Measurements from ENCODE around the gene SLC10A7. TPM values are rescaled to one million over a fixed set of nuclear protein-coding genes. Genes with fewer than 3 reads are reported as not detected.

Gene SLC10A7
- total RNA-seq, 1 donor = 20.3 TPM

DNA sequence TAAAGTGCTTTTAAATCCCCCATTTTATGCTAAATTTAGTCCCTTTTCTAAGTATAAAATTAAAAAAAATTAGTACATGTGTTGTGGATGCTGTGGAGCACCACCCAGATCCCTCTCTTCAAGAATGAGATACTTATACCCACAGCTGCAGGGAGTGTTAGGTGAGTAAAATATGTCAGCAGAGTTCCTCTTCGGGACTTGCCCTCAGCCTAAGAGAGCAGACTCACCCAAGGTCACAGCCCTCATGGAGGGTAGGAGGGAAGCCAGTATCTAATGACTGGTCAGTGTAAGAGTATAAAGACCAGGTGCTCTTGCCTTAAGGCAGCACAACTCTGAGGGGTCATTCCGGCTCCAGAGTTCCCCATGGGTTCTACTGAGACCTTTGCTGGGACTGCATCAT is 218.9 kb downstream of the SLC10A7 start:
- TF ChIP-seq CTCF (IDR thresholded peaks at IDR 0.05; ENCODE audit: insufficient read depth, low read depth, low read length) = no peak
- H3K4me3 ChIP-seq (ENCODE audit: low read depth, low read length) = no peak overlapping the region
- no peak for DNase-seq (ENCODE audit: low read depth)

- no peak for DNase-seq (ENCODE audit: low read depth)
- no peak overlapping the region for H3K4me3 ChIP-seq (ENCODE audit: low read depth, low read length)
- TF ChIP-seq CTCF (IDR thresholded peaks at IDR 0.05; ENCODE audit: insufficient read depth, low read depth, low read length) = no peak
Observed at GRCh38 chr4:146299607-146300006, 222.1 kb downstream of the SLC10A7 start.

DNA sequence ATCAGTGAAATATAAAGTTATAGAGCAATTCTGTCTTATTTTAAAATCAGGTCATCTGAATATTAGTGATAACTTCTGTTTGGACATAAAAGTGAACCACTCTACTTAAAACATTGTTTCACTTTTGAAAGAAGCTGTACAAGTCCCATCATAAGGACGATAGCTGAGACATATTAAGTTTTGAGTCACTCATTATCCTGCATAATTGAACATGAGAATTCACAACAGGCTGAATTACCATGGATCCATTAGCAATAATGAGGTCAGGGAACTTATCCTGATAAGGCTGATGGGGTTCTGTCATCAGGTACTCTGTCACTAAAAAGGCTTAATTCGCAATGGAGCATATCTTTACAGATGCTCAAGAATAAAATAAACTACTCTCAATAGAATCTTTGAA is 227.0 kb downstream of the SLC10A7 start:
- TF ChIP-seq CTCF (IDR thresholded peaks at IDR 0.05; ENCODE audit: insufficient read depth, low read depth, low read length) = no peak
- no peak overlapping the region for H3K4me3 ChIP-seq (ENCODE audit: low read depth, low read length)
- no peak for DNase-seq (ENCODE audit: low read depth)

DNA sequence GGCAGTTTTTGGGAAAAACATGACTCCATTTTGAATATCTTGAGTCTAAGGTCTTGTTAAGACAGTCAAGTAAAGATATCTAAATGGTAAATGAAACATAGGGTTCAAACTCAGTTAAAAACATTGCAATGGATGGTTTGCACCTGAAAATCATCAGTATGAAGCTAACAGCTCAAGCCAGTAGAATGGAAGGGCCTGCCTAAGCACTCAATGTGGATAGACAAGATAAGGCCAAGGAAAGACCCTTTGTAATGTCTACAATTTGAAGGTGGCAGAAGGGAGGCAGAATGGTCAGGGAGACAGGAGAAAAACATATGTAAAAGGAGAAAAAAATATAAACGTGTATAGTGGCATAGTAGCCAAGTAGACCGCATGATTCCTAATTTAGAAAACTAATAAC is 229.2 kb downstream of the SLC10A7 start:
- no peak overlapping the region for H3K4me3 ChIP-seq (ENCODE audit: low read depth, low read length)
- DNase-seq (ENCODE audit: low read depth) = no peak
- TF ChIP-seq CTCF (IDR thresholded peaks at IDR 0.05; ENCODE audit: insufficient read depth, low read depth, low read length) = no peak

DNA sequence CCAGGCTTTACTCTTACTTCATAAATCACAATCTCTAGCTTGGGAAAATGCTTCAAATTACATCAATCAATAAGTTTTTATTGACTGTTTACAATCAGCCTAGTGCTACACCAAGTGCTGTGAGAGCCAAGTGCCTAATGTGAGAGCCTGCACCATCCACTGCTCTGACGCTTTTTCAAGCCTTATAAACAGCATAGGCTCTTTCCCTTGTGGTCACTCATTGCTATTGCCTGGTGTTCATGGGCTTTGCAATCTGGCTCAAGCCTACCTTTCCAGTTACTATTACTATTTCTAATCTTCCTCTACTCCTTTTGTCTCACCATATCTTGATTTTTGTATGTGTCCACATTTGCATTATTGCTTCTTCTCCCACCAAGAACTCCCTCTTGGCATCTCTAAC is 230.4 kb downstream of the SLC10A7 start:
- no peak overlapping the region for H3K4me3 ChIP-seq (ENCODE audit: low read depth, low read length)
- DNase-seq (ENCODE audit: low read depth) = no peak
- TF ChIP-seq CTCF (IDR thresholded peaks at IDR 0.05; ENCODE audit: insufficient read depth, low read depth, low read length) = peak; percentile 18

DNA sequence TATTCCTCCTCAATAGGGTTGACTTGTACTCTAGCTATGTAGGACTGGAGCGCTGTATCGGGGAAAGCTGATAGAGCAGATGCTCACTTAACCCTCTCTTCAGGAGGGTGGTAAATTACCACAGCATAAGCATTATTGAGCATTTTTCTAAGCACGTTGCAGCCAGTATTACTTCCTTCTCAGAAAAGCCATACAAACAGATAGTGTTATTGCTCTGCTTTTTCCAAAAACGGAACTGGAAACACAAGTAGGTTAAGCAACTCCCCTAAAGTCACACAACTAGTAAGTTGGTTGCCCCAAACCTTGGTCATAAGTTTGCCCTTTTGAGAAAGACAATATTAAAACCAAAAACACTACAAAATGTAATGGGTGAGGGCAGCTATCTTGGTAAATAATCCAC is 233.5 kb downstream of the SLC10A7 start:
- no peak overlapping the region for H3K4me3 ChIP-seq (ENCODE audit: low read depth, low read length)
- no peak for DNase-seq (ENCODE audit: low read depth)
- no peak for TF ChIP-seq CTCF (IDR thresholded peaks at IDR 0.05; ENCODE audit: insufficient read depth, low read depth, low read length)

DNA sequence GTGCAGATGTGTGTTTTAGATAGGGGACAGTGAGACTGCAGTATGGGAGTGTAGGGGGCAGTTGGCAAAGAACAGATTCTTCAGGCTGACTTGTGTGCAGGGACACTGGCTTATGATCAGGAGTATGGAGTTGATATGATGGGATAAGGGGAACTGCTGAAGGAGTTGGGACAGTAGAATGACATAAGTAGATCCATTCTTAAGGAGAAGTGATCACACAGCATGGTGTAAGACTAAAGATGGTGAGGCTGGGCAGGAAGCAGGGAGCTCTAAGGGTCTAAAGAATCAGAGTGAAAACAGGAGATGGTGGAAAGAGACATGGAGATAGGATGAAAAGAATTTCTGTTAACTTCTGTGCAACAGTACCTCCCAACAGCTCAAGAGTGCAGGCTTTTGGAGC is 236.7 kb downstream of the SLC10A7 start:
- H3K4me3 ChIP-seq (ENCODE audit: low read depth, low read length) = no peak overlapping the region
- no peak for DNase-seq (ENCODE audit: low read depth)
- TF ChIP-seq CTCF (IDR thresholded peaks at IDR 0.05; ENCODE audit: insufficient read depth, low read depth, low read length) = no peak
